HG03066 (cell line): ENCODE results near the gene CYCS.

Experiments used
- ATAC-seq: cut with Tn5 transposase; IDR thresholded peaks from one replicate; pipeline ENCODE4 v1.9.1; 2021; ENCODE audit warnings: low read depth; ENCODE audit not compliant: unreplicated experiment

CYCS gene

DNA sequence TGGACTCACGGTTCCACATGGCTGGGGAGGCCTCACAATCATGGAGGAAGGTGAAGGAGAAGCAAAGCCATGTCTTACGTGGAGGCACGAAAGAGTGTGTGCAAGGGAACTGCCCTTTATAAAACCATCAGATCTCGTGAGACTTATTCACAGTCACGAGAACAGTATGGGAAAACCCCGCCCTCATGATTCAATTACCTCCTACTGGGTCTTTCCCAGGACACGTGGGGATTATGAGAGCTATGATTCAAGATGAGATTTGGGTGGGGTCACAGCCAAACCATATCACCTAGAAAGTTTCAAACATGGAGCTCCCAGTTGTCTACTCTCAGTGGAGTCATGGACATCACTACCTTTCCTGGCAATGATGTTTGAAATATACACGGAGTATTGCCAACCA is 49.6 kb downstream of the CYCS start:
- no peak for ATAC-seq

DNA sequence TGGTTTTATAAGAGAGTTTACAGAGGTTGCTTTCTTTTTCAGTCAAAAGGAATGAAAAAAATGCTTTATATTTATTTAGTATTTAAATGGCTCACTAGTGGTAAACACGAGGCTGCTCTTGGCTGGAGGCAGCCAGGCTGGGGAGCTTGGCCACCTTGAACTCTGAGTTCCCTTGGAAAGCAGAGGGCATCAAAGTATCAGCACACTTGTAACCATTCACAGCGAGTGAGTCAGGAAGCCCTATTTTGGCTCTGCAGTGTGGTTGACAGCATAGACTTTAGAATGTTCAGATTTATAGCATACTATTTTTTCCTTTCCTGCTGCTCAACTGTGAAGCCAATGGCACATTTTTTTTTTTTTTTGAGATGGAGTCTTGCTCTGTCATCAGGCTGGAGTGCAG is 51.6 kb downstream of the CYCS start:
- no peak for ATAC-seq
